ENCODE results near the gene SLC49A4. TPM values are rescaled to one million over a fixed set of nuclear protein-coding genes. Genes with fewer than 3 reads are reported as not detected.

SLC49A4 gene
- total and polyA plus RNA-seq, 2 of the 8 experiments (the other 6 are each of a cell fraction or from before 2014, with no cell fraction given): 9.5 to 10.2 TPM

DNA sequence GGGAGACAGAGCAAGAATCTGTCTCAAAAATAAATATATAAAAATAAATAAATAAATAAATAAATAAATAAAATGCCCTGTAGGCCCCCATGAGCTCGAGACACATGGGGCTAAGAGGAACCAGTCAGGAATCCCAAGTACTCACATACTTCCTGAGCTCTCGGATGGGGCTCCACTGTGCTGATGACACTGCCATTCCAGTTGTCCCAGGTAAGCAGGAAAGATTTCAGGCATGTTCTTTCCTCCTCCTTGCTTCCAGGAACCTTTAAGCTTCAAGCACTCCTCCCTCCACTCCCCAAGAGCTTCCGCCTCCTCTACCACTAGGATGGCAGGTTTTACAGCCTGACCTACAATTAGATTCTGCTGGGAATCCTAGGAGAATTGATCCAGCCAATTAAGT is 113.4 kb downstream of the SLC49A4 start:
- POLR2A ChIA-PET (ENCODE audit: partially characterized antibody): interaction anchor here (0.7 to 1.4 kb wide), 3 partner anchors 15 to 123 kb away, joined by 3 to 5 read pairs (median 4); partner anchors contain the start of gene HSPBAP1
- DNase-seq (ENCODE audit: low read depth in 1 of 2, low spot score in 2 of 2): no peak

More for the DNA sequence above, 113.4 kb downstream of the SLC49A4 start:
- H3K27me3 ChIP-seq (replicated peaks in 1 of 4; ENCODE audit: control insufficient read depth in 3 of 4, extremely low read depth in 1 of 4, insufficient read depth in 3 of 4, low read length in 3 of 4): no peaks in the 10 kb centered on the region
- no peak overlapping the region for H4K8ac ChIP-seq (ENCODE audit: extremely low read depth, insufficient read depth, low read length)
- no peak overlapping the region for H2BK120ac ChIP-seq (replicated peaks; ENCODE audit: low read depth, low read length)
- CTCF ChIA-PET (ENCODE audit: partially characterized antibody): interaction anchor here (1.1 kb wide), 1 partner anchor 151 kb away, joined by 4 read pairs; no protein-coding TSS in a partner anchor
- no peaks in the 10 kb centered on the region for H4K20me1 ChIP-seq (replicated peaks in 1 of 2; ENCODE audit: control insufficient read depth in 1 of 2, insufficient read depth in 2 of 2, low read length in 2 of 2)
- FAIRE-seq: no peak
- no peak overlapping the region for H3K56ac ChIP-seq (replicated peaks; ENCODE audit: insufficient read length, low read depth, low read length)
- H4K91ac ChIP-seq (replicated peaks; ENCODE audit: insufficient read length, low read length): no peak overlapping the region
- WGBS, 2 experiments (ENCODE audit: extremely low coverage in 1 of 2, insufficient coverage in 1 of 2, insufficient read length in 1 of 2, insufficient replicate concordance in 2 of 2, low coverage in 1 of 2, low lambda C conversion rate in 2 of 2, missing lambda C conversion rate in 1 of 2): 92% methylated on average over 3 of the region's 3 CpGs; no CpG with 5 or more reads in 1 of the 2 experiments
- no peaks in the 10 kb centered on the region for H3K79me2 ChIP-seq (ENCODE audit: control insufficient read depth in 1 of 2, insufficient read depth in 2 of 2, low read length in 2 of 2)
- no peak overlapping the region for H3K4ac ChIP-seq (replicated peaks; ENCODE audit: insufficient read length, low read depth, low read length)
- H2AFZ ChIP-seq (ENCODE audit: low read length): no peak overlapping the region
- H3K23me2 ChIP-seq (ENCODE audit: low read depth, low read length): no peaks in the 10 kb centered on the region
- TF ChIP-seq CTBP2 (IDR thresholded peaks at IDR 0.05; ENCODE audit: borderline replicate concordance, insufficient read depth, insufficient read length, low read length) (no peak), CREB1 (IDR thresholded peaks at IDR 0.05) (no peak), JUN (IDR thresholded peaks at IDR 0.05; ENCODE audit: low read depth, low read length) (no peak), PHF8 (conservative IDR thresholded peaks at IDR 0.05; ENCODE audit: low read depth, low read length) (no peak), RFX5 (IDR thresholded peaks at IDR 0.05; ENCODE audit: borderline replicate concordance, low read depth, low read length) (no peak), TAF1 (IDR thresholded peaks at IDR 0.05; ENCODE audit: low read depth, low read length) (no peak), NRF1 (IDR thresholded peaks at IDR 0.05; ENCODE audit: low read depth, low read length) (no peak), SRF (IDR thresholded peaks at IDR 0.05; ENCODE audit: low read depth, low read length) (no peak), EGR1 (IDR thresholded peaks at IDR 0.05; ENCODE audit: borderline replicate concordance, low read depth, low read length) (no peak), TCF12 (IDR thresholded peaks at IDR 0.05; ENCODE audit: low read depth, low read length) (no peak), FOSL1 (IDR thresholded peaks at IDR 0.05; ENCODE audit: insufficient read depth, low read depth, low read length) (no peak)
- TF ChIP-seq, protein P1, sequence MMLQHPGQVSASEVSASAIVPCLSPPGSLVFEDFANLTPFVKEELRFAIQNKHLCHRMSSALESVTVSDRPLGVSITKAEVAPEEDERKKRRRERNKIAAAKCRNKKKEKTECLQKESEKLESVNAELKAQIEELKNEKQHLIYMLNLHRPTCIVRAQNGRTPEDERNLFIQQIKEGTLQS (IDR thresholded peaks at IDR 0.05; ENCODE audit: insufficient read depth, low read depth, low read length): no peak
- no peak overlapping the region for H2BK15ac ChIP-seq (ENCODE audit: low read length)
- H3K79me1 ChIP-seq (ENCODE audit: low read depth, low read length): no peaks in the 10 kb centered on the region
- H2BK12ac ChIP-seq (ENCODE audit: low read depth, low read length): no peak overlapping the region
- no peak overlapping the region for H4K5ac ChIP-seq (ENCODE audit: insufficient read length, low read depth, low read length)
- H3K9ac ChIP-seq (replicated peaks in 1 of 4; ENCODE audit: extremely low read depth in 1 of 4, low read depth in 3 of 4, low read length in 3 of 4): no peak overlapping the region
- H3K18ac ChIP-seq (ENCODE audit: extremely low read depth, low read length): no peak overlapping the region
- no peaks in the 10 kb centered on the region for H3K9me3 ChIP-seq (ENCODE audit: insufficient read depth in 2 of 2, low read depth in 1 of 2, low read length in 1 of 2)
- no peak overlapping the region for H3K27ac ChIP-seq (ENCODE audit: low read depth, low read length)
- no peaks in the 10 kb centered on the region; a peak in 1 of 7 replicates for H3K4me1 ChIP-seq (replicated peaks in 1 of 4; ENCODE audit: control insufficient read depth in 3 of 4, insufficient read depth in 4 of 4, low read length in 3 of 4)
- peaks cover 0 to 9% (median 5%) of the 10 kb centered on the region in 4 experiments; a peak in 4 of 8 replicates for H3K36me3 ChIP-seq (ENCODE audit: control insufficient read depth in 2 of 4, insufficient read depth in 4 of 4, low read length in 3 of 4)
- no peak overlapping the region for H3K14ac ChIP-seq (ENCODE audit: insufficient read length)
- H2BK5ac ChIP-seq (ENCODE audit: low read depth, low read length): no peak overlapping the region
- H2BK20ac ChIP-seq (ENCODE audit: low read length): no peak overlapping the region
- H3K4me2 ChIP-seq (ENCODE audit: insufficient read depth in 1 of 2, low read depth in 2 of 2, low read length in 2 of 2): no peak overlapping the region
- H3K4me3 ChIP-seq (ENCODE audit: extremely low read depth in 1 of 4, insufficient read depth in 2 of 4, low read depth in 3 of 4, low read length in 4 of 4): no peak overlapping the region
- no peak overlapping the region for H3K23ac ChIP-seq (ENCODE audit: insufficient read length)
- no peak overlapping the region for H2AK5ac ChIP-seq (ENCODE audit: low read depth, low read length)

Measured in H1 (cell line).